Measurements from ENCODE around the gene ERMP1.

The ERMP1 gene

DNA sequence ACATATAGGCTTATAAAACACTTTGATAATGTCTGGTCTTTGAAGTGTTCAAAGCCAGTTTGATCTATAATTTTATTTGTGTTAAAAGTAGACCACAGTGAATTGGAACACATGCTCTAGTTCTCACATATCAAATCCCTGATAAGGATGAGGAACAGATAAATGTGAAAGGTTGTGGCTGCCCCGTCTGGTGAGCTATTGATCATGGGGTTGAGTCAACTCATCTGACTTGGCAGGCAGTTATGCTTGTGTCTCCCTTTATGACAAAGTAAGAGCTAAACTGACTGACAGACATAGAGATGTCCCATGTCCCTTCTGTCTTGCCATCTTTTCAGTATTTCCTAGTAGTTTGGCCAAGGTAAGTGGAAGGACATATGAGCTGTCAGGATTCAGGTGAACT lies 2.9 kb upstream of the ERMP1 start:
- Histone ChIP-seq H3K9me2 (replicated peaks; ENCODE audit: low read depth, low read length) (no peaks in the 10 kb centered on the region), H3K4me1 (ENCODE audit: insufficient read depth, low read length, poor library complexity, severe bottlenecking) (peaks cover 37% of the 10 kb centered on the region), H3K36me3 (ENCODE audit: insufficient read depth, low read length) (no peaks in the 10 kb centered on the region), H4K20me1 (ENCODE audit: insufficient read depth, low read length, poor library complexity, severe bottlenecking) (peaks cover 5% of the 10 kb centered on the region), H3K79me2 (ENCODE audit: insufficient read depth, low read length) (peaks cover 20% of the 10 kb centered on the region), H3F3A (ENCODE audit: low read depth) (no peaks in the 10 kb centered on the region), H3K9ac (ENCODE audit: low read depth, low read length, poor library complexity, severe bottlenecking) (no peak overlapping the region), H3K9me3 (ENCODE audit: insufficient read depth, low read depth, low read length) (no peaks in the 10 kb centered on the region), H2AFZ (ENCODE audit: low read length) (no peak overlapping the region), H3K27me3 (ENCODE audit: insufficient read depth, low read length, poor library complexity, severe bottlenecking) (no peaks in the 10 kb centered on the region), H3K4me3 (ENCODE audit: low read length, poor library complexity, severe bottlenecking) (no peak overlapping the region), H3K4me2 (ENCODE audit: low read depth, low read length, poor library complexity, severe bottlenecking) (no peak overlapping the region)
- TF ChIP-seq EZH2phosphoT487 (IDR thresholded peaks at IDR 0.05; ENCODE audit: borderline replicate concordance), result no peak
- TF ChIP-seq, protein P1, sequence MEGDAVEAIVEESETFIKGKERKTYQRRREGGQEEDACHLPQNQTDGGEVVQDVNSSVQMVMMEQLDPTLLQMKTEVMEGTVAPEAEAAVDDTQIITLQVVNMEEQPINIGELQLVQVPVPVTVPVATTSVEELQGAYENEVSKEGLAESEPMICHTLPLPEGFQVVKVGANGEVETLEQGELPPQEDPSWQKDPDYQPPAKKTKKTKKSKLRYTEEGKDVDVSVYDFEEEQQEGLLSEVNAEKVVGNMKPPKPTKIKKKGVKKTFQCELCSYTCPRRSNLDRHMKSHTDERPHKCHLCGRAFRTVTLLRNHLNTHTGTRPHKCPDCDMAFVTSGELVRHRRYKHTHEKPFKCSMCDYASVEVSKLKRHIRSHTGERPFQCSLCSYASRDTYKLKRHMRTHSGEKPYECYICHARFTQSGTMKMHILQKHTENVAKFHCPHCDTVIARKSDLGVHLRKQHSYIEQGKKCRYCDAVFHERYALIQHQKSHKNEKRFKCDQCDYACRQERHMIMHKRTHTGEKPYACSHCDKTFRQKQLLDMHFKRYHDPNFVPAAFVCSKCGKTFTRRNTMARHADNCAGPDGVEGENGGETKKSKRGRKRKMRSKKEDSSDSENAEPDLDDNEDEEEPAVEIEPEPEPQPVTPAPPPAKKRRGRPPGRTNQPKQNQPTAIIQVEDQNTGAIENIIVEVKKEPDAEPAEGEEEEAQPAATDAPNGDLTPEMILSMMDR (conservative IDR thresholded peaks at IDR 0.05; ENCODE audit: low read length), result no peak

DNA sequence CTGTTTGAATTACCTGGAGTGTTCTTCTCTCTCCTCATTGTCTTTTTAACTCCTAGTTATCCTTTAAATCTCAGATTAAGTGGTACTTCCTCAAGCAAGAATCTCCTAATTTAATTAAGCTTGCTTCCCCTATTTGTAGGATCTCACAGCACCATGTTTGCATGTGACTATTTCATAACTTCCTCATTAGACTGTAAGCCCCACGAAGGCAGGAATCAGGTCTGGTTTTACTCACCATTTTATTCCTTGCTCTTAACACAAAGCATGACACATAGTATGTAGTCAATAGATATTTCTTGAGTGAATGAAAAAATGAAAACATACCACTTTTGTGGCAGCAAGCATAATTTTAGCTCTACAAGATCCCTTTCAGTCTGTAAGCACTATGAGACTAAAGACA lies 1.3 kb upstream of the ERMP1 start:
- H3K4me1 ChIP-seq (ENCODE audit: insufficient read depth, low read length, poor library complexity, severe bottlenecking), result peaks cover 42% of the 10 kb centered on the region
- H3K4me2 ChIP-seq (ENCODE audit: low read depth, low read length, poor library complexity, severe bottlenecking), result no peak overlapping the region
- no peaks in the 10 kb centered on the region for H3K27me3 ChIP-seq (ENCODE audit: insufficient read depth, low read length, poor library complexity, severe bottlenecking)
- no peak overlapping the region for H3K9ac ChIP-seq (ENCODE audit: low read depth, low read length, poor library complexity, severe bottlenecking)
- H3K9me2 ChIP-seq (replicated peaks; ENCODE audit: low read depth, low read length), result no peaks in the 10 kb centered on the region
- H3K79me2 ChIP-seq (ENCODE audit: insufficient read depth, low read length), result peaks cover 36% of the 10 kb centered on the region
- no peaks in the 10 kb centered on the region for H3K9me3 ChIP-seq (ENCODE audit: insufficient read depth, low read depth, low read length)
- no peaks in the 10 kb centered on the region for H3F3A ChIP-seq (ENCODE audit: low read depth)
- H3K4me3 ChIP-seq (ENCODE audit: low read length, poor library complexity, severe bottlenecking), result no peak overlapping the region
- H4K20me1 ChIP-seq (ENCODE audit: insufficient read depth, low read length, poor library complexity, severe bottlenecking), result peaks cover 18% of the 10 kb centered on the region
- no peaks in the 10 kb centered on the region for H3K36me3 ChIP-seq (ENCODE audit: insufficient read depth, low read length)
- H2AFZ ChIP-seq (ENCODE audit: low read length), result peak overlapping the region; percentile 59
- TF ChIP-seq EZH2phosphoT487 (IDR thresholded peaks at IDR 0.05; ENCODE audit: borderline replicate concordance), result no peak
- TF ChIP-seq, protein P1 (conservative IDR thresholded peaks at IDR 0.05; ENCODE audit: low read length), result no peak

DNA sequence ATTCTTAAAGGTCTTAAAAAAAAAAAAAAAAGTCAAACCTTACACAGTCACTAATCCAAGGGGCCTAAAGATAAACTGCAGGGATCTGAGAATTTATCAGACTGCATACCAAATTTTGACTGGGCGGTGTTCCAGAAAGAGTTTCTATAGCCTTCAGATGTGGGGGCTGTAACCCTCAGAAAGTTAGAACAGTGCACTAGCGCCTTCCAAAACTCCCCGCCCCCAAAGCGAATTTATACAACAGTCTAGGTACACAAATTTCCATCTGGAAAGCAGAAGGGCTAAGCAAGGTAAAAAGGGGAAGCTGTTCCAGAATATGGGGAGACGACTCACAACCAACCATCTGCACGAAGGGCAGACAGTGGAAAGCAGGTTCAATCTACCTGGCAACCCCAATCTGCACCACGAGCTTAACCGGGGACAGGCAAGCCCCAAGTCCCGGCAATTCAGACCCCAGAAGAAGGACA lies 813 bp downstream of the ERMP1 start:
- peak overlapping the region; percentile 87 for H2AFZ ChIP-seq (ENCODE audit: low read length)
- H3K4me3 ChIP-seq (ENCODE audit: low read length, poor library complexity, severe bottlenecking), result peak overlapping the region; percentile 98
- H3K79me2 ChIP-seq (ENCODE audit: insufficient read depth, low read length), result peaks cover 56% of the 10 kb centered on the region
- no peaks in the 10 kb centered on the region for H3K36me3 ChIP-seq (ENCODE audit: insufficient read depth, low read length)
- no peaks in the 10 kb centered on the region for H3F3A ChIP-seq (ENCODE audit: low read depth)
- H3K4me1 ChIP-seq (ENCODE audit: insufficient read depth, low read length, poor library complexity, severe bottlenecking), result peaks cover 54% of the 10 kb centered on the region
- no peaks in the 10 kb centered on the region for H3K9me2 ChIP-seq (replicated peaks; ENCODE audit: low read depth, low read length)
- peaks cover 21% of the 10 kb centered on the region for H4K20me1 ChIP-seq (ENCODE audit: insufficient read depth, low read length, poor library complexity, severe bottlenecking)
- H3K9ac ChIP-seq (ENCODE audit: low read depth, low read length, poor library complexity, severe bottlenecking), result peak overlapping the region; percentile 86
- TF ChIP-seq, protein P1 (conservative IDR thresholded peaks at IDR 0.05; ENCODE audit: low read length), result no peak
- no peak for TF ChIP-seq EZH2phosphoT487 (IDR thresholded peaks at IDR 0.05; ENCODE audit: borderline replicate concordance)
- no peaks in the 10 kb centered on the region for H3K27me3 ChIP-seq (ENCODE audit: insufficient read depth, low read length, poor library complexity, severe bottlenecking)
- peak overlapping the region; percentile 93 for H3K4me2 ChIP-seq (ENCODE audit: low read depth, low read length, poor library complexity, severe bottlenecking)
- H3K9me3 ChIP-seq (ENCODE audit: insufficient read depth, low read depth, low read length), result no peaks in the 10 kb centered on the region

Data from Loucy (cell line).